Left renal cortex interstitium (tissue), 4 donors: ENCODE results near the gene ATP6V0B. TPM values are rescaled to one million over a fixed set of nuclear protein-coding genes. Genes with fewer than 3 reads are reported as not detected.
A peak's percentile ranks its signal among the peaks of the same experiment; 100 is the strongest.

Source experiments
- DNase-seq, 4 donors: peaks; one replicate each; pipeline ENCODE4 v3.0.0-alpha.2; 2013; ENCODE audit warnings: low read depth in 4 of 4, low spot score in 2 of 4, missing footprints in 1 of 4
- polyA plus RNA-seq, 4 donors: library from polyadenylated mRNA; unstranded; fragments of 120-200 nt; gene quantifications; one replicate each; pipeline ENCODE4 v1.2.1, GENCODE V29; 2013; ENCODE audit not compliant: insufficient read length in 4 of 4

The ATP6V0B gene
- polyA plus RNA-seq, 4 donors = 146 to 165 (median 151) TPM

DNA sequence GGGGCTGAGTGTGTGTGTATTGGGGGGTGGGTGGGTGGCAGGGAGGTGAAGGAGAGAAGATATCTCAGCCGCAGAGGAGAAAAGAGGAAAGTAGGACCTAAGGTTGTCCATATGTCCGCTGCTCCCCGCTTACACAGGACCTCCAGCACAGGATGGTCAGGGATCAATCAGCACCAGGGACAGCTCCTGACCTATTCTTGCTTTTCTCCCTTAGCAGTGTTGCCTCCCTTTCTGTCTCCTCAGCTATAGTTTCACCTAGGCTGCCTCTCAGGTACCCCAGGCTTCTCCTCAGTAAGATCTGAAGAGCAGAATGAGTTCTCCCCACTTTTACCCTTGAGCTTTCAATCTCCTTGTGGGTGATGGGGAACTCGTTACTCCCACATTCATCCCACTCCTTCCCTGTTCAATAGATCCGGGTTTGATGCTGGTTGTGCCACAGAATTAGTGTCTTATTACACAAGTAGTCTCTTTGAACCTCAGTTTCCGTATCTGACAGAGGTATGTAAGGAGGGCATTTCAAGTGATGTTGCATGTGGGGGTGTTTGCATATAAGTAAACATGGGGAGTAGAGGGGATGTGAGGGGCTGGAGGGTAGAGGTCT lies 6.3 kb upstream of the ATP6V0B start:
- DNase-seq = no peak

DNA sequence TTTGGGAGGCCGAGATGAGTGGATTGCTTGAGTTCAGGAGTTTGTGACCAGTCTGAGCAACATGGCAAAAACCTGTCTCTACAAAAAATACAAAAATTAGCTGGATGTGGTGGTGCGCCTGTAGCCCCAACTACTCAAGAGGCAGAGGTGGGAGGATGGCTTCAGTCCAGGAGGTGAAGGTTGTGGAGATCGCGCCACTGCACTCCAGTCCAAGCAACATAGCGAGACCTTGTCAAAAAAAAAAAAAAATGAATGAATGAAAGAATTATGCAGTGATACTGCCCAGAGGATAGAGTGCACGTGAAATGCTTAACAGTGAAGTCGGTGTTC lies 5.4 kb upstream of the ATP6V0B start:
- DNase-seq = no peak

GRCh38 chr1:43969746-43970466 lies 4.9 kb upstream of the ATP6V0B start, which contains the start of gene DPH2:
DPH2 (plus strand) TSS chr1:43970010; CDS start chr1:43970176, 166 bp downstream.
- peak in 2 of 4 donors; percentile 91 to 95 for DNase-seq

DNA sequence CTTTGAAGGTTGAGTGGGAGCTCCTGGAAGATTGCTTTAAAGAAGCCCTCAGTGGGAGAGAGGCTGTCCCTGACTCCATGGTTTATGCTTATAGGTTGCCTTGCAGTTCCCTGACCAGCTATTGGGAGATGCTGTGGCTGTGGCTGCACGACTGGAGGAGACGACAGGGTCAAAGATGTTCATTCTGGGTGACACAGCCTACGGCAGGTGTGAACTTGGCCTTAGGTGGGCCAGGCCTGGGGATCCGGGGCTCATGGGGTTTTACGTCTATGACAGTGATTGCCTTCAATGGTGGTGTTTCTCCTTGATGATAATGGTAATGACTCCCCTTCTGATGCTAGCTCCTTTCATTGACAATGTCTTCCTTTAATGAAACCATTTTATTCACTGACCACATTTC lies 4.3 kb upstream of the ATP6V0B start:
- DNase-seq = no peak

DNA sequence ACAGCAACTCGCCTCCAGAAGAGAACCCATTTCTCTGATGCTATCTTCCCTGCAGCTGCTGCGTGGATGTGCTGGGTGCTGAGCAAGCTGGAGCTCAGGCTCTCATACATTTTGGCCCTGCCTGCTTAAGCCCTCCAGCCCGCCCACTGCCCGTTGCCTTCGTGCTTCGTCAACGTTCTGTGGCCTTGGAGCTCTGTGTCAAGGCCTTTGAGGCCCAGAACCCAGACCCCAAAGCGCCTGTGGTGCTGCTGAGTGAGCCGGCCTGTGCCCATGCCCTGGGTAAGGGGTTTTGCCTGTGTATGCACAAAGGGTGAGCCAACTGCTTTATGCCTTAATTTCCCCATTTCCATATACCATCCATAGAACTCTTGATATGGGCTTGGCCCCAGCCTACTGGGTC lies 3.8 kb upstream of the ATP6V0B start:
- DNase-seq = no peak

DNA sequence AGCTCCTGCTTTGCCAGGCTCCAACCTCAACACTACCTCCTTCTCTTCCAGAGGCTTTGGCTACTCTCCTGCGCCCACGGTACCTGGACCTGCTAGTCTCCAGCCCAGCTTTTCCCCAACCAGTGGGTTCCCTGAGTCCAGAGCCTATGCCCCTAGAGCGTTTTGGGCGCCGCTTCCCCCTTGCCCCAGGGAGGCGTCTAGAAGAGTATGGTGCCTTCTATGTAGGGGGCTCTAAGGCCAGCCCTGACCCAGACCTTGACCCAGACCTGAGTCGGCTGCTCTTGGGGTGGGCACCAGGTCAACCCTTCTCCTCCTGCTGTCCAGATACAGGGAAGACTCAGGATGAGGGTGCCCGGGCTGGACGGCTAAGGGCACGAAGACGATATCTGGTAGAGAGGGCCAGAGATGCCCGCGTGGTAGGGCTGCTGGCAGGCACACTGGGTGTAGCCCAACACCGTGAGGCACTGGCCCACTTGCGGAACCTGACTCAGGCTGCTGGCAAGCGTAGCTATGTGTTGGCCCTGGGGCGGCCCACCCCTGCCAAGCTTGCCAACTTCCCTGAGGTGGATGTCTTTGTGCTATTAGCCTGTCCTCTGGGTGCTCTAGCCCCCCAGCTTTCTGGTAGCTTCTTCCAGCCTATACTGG lies 3.3 kb upstream of the ATP6V0B start:
- no peak for DNase-seq

- no peak for DNase-seq
Measured at GRCh38 chr1:43973981-43974442, 748 bp upstream of the ATP6V0B start.

DNA sequence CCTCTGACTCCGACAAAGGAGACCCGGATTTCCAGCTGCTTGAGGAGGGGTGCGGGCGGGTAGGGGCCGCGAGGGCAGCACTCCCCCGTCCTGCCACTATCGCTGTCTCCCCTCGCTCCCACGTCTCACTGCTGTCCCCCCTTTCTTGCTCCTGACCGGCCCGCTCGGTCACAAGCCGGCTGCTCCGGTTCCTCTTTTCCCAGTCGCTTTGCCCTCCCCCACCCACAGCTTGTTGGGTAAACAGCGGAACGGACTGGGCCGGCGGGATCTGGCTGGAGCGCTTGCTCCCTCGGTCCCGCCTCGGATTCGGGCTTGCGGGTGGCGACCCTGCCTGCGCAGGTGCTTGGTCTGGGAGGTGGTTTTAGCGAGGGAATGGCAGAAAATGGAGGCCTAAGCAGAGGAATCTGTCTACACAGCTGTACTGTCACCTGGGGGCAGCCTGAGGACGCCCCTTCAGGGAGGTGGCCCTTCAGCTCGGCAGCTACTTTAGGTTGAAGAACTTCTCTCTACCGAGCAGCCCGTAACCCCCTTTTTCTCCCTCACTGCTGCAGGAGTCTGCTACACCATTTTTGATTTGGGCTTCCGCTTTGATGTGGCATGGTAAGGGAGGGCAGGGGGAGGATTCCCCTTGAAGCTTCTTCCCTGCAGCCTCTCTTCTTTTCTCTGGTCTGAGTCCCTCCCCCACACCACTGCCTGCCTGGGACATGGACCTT lies 645 bp downstream of the ATP6V0B start:
- no peak for DNase-seq

- DNase-seq = no peak
Measured at GRCh38 chr1:43976045-43976444, 1.3 kb downstream of the ATP6V0B start.

GRCh38 chr1:43976890-43977289 lies 2.1 kb downstream of the ATP6V0B start:
- DNase-seq = no peak

DNA sequence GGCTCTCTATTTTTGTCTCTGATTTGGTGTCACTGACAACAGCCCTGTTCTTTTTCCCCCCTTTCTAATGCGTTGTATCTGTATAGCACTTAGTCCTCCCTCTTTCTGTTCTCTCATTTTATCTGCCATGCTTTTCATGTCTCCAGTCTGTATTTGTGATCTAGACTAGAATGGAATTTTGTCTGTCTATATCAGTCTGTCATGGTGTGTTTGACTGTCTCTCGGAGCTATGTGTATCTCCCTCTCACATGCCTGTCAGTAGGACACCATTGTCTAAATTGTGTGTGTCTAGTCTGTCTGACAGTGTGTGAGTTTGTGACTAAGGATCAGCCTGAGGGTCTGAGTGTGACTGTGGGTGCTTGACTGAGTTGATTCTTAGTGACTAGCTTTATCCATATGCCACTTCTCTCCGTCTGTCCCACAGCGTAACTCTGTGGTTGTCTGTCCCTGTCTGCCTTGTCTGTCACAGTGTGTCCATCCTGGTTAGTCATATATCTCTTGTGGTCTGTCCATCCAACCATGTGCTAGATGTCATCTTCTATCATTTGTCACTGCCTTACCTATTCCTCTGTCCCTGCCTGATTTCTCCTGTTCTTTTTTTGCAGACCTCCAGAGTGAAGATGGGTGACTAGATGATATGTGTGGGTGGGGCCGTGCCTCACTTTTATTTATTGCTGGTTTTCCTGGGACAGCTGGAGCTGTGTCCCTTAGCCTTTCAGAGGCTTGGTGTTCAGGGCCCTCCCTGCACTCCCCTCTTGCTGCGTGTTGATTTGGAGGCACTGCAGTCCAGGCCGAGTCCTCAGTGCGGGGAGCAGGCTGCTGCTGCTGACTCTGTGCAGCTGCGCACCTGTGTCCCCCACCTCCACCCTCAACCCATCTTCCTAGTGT lies 2.9 kb downstream of the ATP6V0B start:
- no peak for DNase-seq

GRCh38 chr1:43978264-43978550 lies 3.4 kb downstream of the ATP6V0B start:
- no peak for DNase-seq

DNA sequence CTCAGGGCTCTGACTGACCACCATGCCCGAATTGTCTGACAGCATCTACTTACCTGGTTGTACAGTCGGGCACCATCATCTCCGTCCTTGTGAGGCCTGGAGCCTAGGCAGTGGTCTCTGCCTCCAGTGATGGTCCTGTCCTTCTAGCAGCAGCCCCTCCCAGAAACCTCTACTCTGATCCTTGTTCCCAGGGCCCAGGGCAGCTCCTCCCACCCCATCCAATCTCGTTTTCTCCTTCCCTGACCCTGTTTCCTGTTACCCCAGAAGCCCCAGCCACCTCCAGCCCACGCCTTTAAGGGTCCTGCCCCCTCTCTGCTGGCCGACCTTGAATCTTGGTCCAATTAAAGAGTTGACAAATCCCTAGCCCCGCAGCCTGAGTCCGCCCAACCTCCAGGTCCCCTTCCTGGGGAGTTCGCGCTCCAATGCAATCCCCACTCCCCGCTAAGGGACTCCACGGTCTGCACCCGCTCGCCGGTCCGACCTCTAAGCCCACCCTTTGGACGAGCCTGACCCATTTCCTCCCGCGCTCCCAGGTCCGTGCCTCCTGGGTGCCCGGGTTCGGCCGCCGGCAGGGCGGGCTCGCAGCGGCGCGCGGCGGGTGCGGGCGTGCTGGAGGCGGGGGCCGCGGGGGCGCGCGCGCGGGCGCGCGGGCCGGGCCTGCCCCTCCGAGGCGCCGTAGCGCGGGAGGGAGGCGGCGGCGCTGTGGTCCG lies 3.9 kb downstream of the ATP6V0B start, which contains the start of gene B4GALT2:
TSS of gene B4GALT2 (plus strand) at position 660 of the 710 bp plus-strand sequence. CDS start 1,951 bp downstream, outside the sequence.
- no peak for DNase-seq

GRCh38 chr1:43979261-43979527 lies 4.4 kb downstream of the ATP6V0B start:
- no peak for DNase-seq

GRCh38 chr1:43979528-43980254 lies 4.9 kb downstream of the ATP6V0B start:
- DNase-seq = no peak

DNA sequence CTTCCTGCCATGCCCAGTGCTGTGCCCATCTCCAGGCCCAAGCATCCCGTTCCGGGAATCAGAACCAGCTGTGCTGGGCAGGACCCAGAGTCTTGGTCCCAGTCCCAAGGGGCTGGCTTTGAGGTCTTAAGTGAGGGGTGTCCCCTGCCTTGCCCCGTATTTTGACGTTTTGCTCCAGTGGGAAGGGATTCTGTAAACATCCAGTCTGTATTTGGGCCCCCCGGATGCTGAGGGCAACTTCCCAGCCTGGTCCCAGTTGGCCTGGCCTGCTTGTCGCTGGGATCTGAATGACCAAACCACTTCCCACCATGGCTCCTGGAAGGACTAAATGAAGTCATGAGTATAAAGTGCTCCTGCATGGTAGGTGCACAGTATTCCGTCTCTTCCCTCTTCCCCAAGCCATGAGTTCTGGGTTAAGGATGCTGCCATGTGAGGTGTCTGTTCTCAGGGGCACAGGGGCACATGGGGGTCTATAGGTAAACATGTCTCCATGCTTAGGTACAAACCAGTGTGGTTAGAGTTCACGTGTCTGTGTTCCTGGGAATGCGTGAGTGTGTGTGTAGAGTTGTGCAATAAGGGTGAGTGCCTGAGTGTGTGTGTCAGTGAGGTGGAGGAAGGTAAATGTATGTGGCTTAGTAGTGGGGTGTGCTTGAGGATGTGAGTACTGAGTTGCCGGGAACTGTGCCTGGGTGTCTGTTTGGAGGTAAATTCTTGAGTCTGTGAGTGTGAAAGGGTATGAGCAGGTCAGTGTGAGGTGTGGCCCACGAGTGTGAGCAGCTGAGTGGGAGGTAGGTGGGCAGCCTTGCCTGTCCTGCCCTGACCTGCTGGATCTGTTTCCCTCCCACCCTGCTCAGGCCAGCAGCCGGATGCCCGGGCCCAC lies 5.7 kb downstream of the ATP6V0B start:
- DNase-seq = no peak

- DNase-seq = no peak
Measured at GRCh38 chr1:43981135-43981491, 6.4 kb downstream of the ATP6V0B start.

DNA sequence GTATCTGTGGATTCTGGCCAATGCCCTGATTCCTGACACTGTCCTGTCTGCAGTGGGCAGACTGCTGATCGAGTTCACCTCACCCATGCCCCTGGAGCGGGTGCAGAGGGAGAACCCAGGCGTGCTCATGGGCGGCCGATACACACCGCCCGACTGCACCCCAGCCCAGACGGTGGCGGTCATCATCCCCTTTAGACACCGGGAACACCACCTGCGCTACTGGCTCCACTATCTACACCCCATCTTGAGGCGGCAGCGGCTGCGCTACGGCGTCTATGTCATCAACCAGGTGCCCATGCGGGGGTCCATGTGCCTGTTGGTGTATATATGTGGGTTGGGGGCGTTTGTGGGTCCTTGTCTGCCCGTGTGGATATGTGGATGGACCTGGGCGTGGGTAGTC lies 6.9 kb downstream of the ATP6V0B start:
- DNase-seq = no peak
